ENCODE measurements around the gene DARS1.

Gene DARS1

GRCh38 chr2:135863233-135863632 is 122.2 kb downstream of the DARS1 start:
- H4K91ac ChIP-seq (ENCODE audit: low read depth, low read length, poor library complexity), result no peak overlapping the region
- no peak overlapping the region for H2BK5ac ChIP-seq (ENCODE audit: low read length)
- H2AK5ac ChIP-seq (ENCODE audit: low read depth, low read length), result no peak overlapping the region
- no peak overlapping the region for H3K23ac ChIP-seq (ENCODE audit: low read depth, low read length, poor library complexity)
- no peak overlapping the region for H3K27ac ChIP-seq (replicated peaks; ENCODE audit: low read length)
- no peak overlapping the region for H3K9ac ChIP-seq (ENCODE audit: low read depth, low read length, poor library complexity)
- no peaks in the 10 kb centered on the region for H3K9me3 ChIP-seq (replicated peaks in 1 of 2; ENCODE audit: control insufficient read depth in 2 of 2, insufficient read depth in 1 of 2, low read depth in 1 of 2, low read length in 2 of 2)
- H3K4me3 ChIP-seq (ENCODE audit: low read length in 2 of 2), result no peak overlapping the region
- no peak overlapping the region for H3K14ac ChIP-seq (ENCODE audit: low read length)
- peaks cover 30 to 95% of the 10 kb centered on the region in 2 donors for H3K36me3 ChIP-seq (replicated peaks in 1 of 2; ENCODE audit: control insufficient read depth in 2 of 2, insufficient read depth in 2 of 2, low read length in 2 of 2)
- no peak overlapping the region for H3K4me2 ChIP-seq (ENCODE audit: insufficient read depth, low read length, poor library complexity, severe bottlenecking)
- no peaks in the 10 kb centered on the region for H3K27me3 ChIP-seq (ENCODE audit: control insufficient read depth in 3 of 3, insufficient read depth in 3 of 3, low read depth in 1 of 3, low read length in 3 of 3)
- no peak overlapping the region for H3K4ac ChIP-seq (ENCODE audit: low read length)
- H3K4me1 ChIP-seq (ENCODE audit: control insufficient read depth in 2 of 2, insufficient read depth in 1 of 2, low read depth in 1 of 2, low read length in 2 of 2), result no peaks in the 10 kb centered on the region
- H2BK120ac ChIP-seq (ENCODE audit: low read depth, low read length), result no peak overlapping the region
- H2BK12ac ChIP-seq (ENCODE audit: low read length), result no peak overlapping the region
- DNase-seq (ENCODE audit: low spot score), result no peak
- H2BK15ac ChIP-seq (ENCODE audit: low read length), result no peak overlapping the region
- no peak overlapping the region for H4K8ac ChIP-seq (ENCODE audit: low read depth, low read length)
- H2AFZ ChIP-seq (ENCODE audit: low read length), result no peak overlapping the region
- WGBS, 2 donors (ENCODE audit: extremely low coverage in 2 of 2, insufficient read length in 2 of 2, insufficient replicate concordance in 1 of 2), result no CpG with 5 or more reads among the region's 6 CpGs
- no peak overlapping the region for H3K18ac ChIP-seq (ENCODE audit: low read length)
- H3K79me1 ChIP-seq (ENCODE audit: low read depth, low read length), result no peaks in the 10 kb centered on the region

DNA sequence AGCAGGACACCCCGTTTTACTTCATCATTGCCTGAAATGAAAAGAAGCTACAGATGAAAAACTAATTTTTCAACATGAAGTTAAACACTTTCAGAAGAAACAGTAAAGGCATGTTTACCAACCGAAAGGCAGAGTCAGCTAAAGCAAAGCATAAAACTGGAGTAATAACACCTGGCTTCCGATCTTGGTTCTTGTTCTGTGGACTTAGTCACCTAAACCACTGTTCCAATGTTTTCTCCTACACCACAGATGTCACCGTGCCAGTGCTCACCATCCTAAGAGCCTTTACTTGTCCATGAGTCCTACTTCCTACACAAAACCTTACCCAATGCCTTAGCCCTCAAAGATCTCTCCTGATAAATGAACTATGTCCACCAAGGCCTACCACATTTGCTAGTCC is 122.7 kb downstream of the DARS1 start:
- no CpG with 5 or more reads among the region's 4 CpGs for WGBS, 2 donors (ENCODE audit: extremely low coverage in 2 of 2, insufficient read length in 2 of 2, insufficient replicate concordance in 1 of 2)
- Histone ChIP-seq H3K36me3 (replicated peaks in 1 of 2; ENCODE audit: control insufficient read depth in 2 of 2, insufficient read depth in 2 of 2, low read length in 2 of 2) (peaks cover 30 to 95% of the 10 kb centered on the region in 2 donors), H3K4me1 (ENCODE audit: control insufficient read depth in 2 of 2, insufficient read depth in 1 of 2, low read depth in 1 of 2, low read length in 2 of 2) (no peaks in the 10 kb centered on the region)

More for the DNA sequence above, 122.7 kb downstream of the DARS1 start:
- H3K4me2 ChIP-seq (ENCODE audit: insufficient read depth, low read length, poor library complexity, severe bottlenecking), result no peak overlapping the region
- H2BK12ac ChIP-seq (ENCODE audit: low read length), result no peak overlapping the region
- DNase-seq (ENCODE audit: low spot score), result no peak
- no peak overlapping the region for H3K4me3 ChIP-seq (ENCODE audit: low read length in 2 of 2)
- no peak overlapping the region for H3K18ac ChIP-seq (ENCODE audit: low read length)
- H2BK15ac ChIP-seq (ENCODE audit: low read length), result no peak overlapping the region
- no peak overlapping the region for H3K4ac ChIP-seq (ENCODE audit: low read length)
- no peak overlapping the region for H3K27ac ChIP-seq (replicated peaks; ENCODE audit: low read length)
- no peaks in the 10 kb centered on the region for H3K79me1 ChIP-seq (ENCODE audit: low read depth, low read length)
- no peak overlapping the region for H2BK5ac ChIP-seq (ENCODE audit: low read length)
- no peak overlapping the region for H4K91ac ChIP-seq (ENCODE audit: low read depth, low read length, poor library complexity)
- H3K14ac ChIP-seq (ENCODE audit: low read length), result no peak overlapping the region
- H4K8ac ChIP-seq (ENCODE audit: low read depth, low read length), result no peak overlapping the region
- no peak overlapping the region for H3K9ac ChIP-seq (ENCODE audit: low read depth, low read length, poor library complexity)
- no peak overlapping the region for H2BK120ac ChIP-seq (ENCODE audit: low read depth, low read length)
- H3K9me3 ChIP-seq (replicated peaks in 1 of 2; ENCODE audit: control insufficient read depth in 2 of 2, insufficient read depth in 1 of 2, low read depth in 1 of 2, low read length in 2 of 2), result no peaks in the 10 kb centered on the region
- H2AK5ac ChIP-seq (ENCODE audit: low read depth, low read length), result no peak overlapping the region
- no peaks in the 10 kb centered on the region for H3K27me3 ChIP-seq (ENCODE audit: control insufficient read depth in 3 of 3, insufficient read depth in 3 of 3, low read depth in 1 of 3, low read length in 3 of 3)
- no peak overlapping the region for H3K23ac ChIP-seq (ENCODE audit: low read depth, low read length, poor library complexity)
- H2AFZ ChIP-seq (ENCODE audit: low read length), result no peak overlapping the region

All from neuronal stem cell (in vitro differentiated cells).